C4-2B (cell line): ENCODE data around the gene FER1L5.

Experiments used
- CTCF ChIP-seq: fragments of 450-650 bp; conservative IDR thresholded peaks from 2 replicates; pipeline ENCODE4 v1.5.1; 2017; ENCODE audit warnings: mild to moderate bottlenecking
- ZFX ChIP-seq: fragments of 450-650 bp; IDR thresholded peaks from 2 replicates; pipeline ENCODE4 v1.6.1; 2017

- TF ChIP-seq CTCF (no peak), ZFX (no peak)
Observed at GRCh38 chr2:96642564-96643360, at the start of gene FER1L5.
